Measurements from ENCODE around the gene SNX18.

Gene SNX18

DNA sequence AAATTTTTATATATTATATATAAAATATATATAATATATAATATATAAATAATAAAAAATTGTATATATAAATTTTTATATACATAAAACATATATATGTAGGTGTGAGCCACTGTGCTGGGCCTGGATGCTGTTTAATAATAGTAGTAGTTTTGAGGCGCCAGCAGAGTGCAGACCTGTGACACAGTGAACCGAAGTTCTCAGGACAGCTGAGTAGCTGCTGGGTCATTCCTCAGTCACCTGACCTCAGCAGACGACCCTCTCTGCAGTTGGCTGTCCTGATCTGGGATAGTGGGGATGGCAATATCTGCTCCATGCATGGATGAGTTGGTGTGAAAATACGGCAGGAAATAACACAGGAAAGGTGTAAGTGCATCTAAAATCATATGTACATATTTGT is 3.3 kb upstream of the SNX18 start:
- no peak overlapping the region for H3K4me3 ChIP-seq (ENCODE audit: control insufficient read depth, low read depth, low read length)
- DNase-seq (ENCODE audit: low read depth), result no peak
- TF ChIP-seq, protein P1, sequence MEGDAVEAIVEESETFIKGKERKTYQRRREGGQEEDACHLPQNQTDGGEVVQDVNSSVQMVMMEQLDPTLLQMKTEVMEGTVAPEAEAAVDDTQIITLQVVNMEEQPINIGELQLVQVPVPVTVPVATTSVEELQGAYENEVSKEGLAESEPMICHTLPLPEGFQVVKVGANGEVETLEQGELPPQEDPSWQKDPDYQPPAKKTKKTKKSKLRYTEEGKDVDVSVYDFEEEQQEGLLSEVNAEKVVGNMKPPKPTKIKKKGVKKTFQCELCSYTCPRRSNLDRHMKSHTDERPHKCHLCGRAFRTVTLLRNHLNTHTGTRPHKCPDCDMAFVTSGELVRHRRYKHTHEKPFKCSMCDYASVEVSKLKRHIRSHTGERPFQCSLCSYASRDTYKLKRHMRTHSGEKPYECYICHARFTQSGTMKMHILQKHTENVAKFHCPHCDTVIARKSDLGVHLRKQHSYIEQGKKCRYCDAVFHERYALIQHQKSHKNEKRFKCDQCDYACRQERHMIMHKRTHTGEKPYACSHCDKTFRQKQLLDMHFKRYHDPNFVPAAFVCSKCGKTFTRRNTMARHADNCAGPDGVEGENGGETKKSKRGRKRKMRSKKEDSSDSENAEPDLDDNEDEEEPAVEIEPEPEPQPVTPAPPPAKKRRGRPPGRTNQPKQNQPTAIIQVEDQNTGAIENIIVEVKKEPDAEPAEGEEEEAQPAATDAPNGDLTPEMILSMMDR (IDR thresholded peaks at IDR 0.05; ENCODE audit: control insufficient read depth, insufficient read depth, low read depth, low read length, missing control alignments), result no peak

DNA sequence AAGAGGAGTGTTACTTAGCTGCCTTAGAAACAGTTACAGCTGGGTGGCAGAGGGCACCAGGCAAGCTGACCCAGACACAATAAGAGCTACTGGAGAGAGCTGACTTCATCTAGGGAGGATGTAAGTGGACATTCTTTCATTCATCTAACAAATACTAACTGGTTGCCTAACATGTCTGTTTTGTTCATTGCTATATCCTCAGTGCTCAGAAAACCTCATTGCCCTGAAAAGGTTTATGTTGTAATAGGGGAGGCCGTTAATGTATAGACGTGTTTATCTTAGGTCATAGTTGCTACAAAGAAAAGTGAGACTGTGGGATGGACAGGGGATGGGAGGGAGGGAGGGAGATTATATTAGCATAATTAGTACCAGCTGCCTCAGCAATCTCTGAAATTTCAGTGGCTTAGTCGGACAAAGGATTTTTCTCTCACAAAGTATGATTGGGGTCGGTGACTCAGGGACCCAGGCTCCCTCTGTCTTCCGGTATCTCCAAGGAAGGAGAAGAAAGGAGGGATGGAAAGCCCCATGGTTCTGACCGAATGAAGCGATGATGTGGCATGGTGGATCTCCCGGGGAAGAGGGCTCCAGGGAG is 2.6 kb upstream of the SNX18 start:
- TF ChIP-seq, protein P1 (IDR thresholded peaks at IDR 0.05; ENCODE audit: control insufficient read depth, insufficient read depth, low read depth, low read length, missing control alignments), result no peak
- no peak for DNase-seq (ENCODE audit: low read depth)
- H3K4me3 ChIP-seq (ENCODE audit: control insufficient read depth, low read depth, low read length), result no peak overlapping the region

DNA sequence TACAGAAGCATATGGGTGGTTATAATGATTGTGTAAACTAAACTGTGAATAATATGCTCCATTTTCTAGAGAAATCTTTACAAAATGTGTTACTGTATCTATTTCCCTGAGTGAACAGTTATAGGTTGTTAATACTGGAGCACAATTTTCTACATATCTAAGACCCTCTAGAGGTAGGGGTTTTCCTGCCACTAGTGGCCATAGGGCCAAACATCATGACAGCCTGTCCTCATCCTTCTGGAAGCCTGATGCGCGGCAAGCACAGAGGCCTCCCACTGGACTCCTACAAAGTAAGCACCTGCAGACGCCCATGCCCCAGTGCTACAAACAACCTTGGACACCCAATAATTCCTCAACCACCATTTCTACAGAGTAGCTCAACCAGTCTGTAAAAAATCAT is 1.9 kb upstream of the SNX18 start:
- TF ChIP-seq, protein P1 (IDR thresholded peaks at IDR 0.05; ENCODE audit: control insufficient read depth, insufficient read depth, low read depth, low read length, missing control alignments), result no peak

DNA sequence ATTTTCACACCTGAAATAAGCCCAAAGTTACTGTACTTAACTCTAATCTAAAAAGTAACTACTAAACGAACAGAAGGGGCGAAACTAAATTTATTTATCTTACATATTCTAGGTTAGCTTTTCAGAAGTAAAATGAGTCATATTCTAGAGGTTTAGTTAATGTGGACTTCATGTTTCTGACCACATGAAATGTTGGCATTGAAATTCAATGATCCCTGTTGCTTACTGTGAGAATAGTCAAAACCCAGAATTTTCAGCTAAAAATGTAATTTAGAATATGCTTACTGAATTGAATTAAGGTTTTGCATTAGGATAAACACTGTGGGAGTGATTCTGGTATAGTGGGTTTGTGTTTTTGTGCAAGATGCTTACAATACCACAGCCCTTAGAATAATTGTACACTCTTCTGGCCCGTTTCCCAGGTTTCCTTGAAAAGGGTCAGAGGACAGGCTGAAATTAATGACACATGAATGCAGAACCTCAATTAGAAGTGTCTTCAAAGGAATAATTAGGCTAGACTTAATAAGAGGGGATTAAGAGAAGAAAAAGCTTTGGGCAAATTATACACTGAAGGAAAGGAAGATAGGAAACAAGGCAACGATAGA is 1.4 kb upstream of the SNX18 start:
- DNase-seq (ENCODE audit: low read depth), result no peak
- TF ChIP-seq, protein P1 (IDR thresholded peaks at IDR 0.05; ENCODE audit: control insufficient read depth, insufficient read depth, low read depth, low read length, missing control alignments), result no peak
- H3K4me3 ChIP-seq (ENCODE audit: control insufficient read depth, low read depth, low read length), result no peak overlapping the region

More for the DNA sequence above, 1.9 kb upstream of the SNX18 start:
- DNase-seq (ENCODE audit: low read depth), result no peak
- no peak overlapping the region for H3K4me3 ChIP-seq (ENCODE audit: control insufficient read depth, low read depth, low read length)

DNA sequence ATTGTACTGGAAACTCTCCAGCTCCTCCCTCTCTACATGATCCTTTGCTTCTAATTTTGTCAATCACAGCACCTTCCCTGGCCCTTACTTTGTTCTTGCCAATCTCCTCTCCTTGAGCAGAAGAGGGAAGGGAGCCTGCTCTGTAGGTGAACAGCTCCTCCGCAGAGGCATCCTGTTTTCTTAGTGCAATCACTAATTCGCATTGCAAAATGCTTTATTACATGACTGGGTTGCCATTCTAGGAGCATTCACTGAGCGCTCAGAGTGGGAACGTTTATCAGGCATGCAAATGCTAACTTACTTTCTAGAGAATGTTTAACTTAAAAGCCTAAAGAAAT is 416 bp upstream of the SNX18 start:
- no peak for DNase-seq (ENCODE audit: low read depth)
- H3K4me3 ChIP-seq (ENCODE audit: control insufficient read depth, low read depth, low read length), result no peak overlapping the region; the same call in 1 of the 2 replicates
- TF ChIP-seq, protein P1 (IDR thresholded peaks at IDR 0.05; ENCODE audit: control insufficient read depth, insufficient read depth, low read depth, low read length, missing control alignments), result no peak

DNA sequence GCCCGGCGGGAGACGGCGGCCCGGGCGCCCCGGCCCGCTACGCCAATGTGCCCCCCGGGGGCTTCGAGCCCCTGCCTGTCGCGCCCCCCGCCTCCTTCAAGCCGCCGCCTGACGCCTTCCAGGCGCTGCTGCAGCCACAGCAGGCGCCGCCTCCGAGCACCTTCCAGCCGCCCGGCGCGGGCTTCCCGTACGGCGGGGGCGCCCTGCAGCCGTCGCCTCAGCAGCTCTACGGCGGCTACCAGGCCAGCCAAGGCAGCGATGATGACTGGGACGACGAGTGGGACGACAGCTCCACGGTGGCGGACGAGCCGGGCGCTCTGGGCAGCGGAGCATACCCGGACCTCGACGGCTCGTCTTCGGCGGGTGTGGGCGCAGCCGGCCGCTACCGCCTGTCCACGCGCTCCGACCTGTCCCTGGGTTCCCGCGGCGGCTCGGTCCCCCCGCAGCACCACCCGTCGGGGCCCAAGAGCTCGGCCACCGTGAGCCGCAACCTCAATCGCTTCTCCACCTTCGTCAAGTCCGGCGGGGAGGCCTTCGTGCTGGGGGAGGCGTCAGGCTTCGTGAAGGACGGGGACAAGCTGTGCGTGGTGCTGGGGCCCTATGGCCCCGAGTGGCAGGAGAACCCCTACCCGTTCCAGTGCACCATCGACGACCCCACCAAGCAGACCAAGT is 723 bp downstream of the SNX18 start:
- peak overlapping the region; percentile 64 for H3K4me3 ChIP-seq (ENCODE audit: control insufficient read depth, low read depth, low read length)
- no peak for DNase-seq (ENCODE audit: low read depth)
- TF ChIP-seq, protein P1 (IDR thresholded peaks at IDR 0.05; ENCODE audit: control insufficient read depth, insufficient read depth, low read depth, low read length, missing control alignments), result no peak
